ENCODE results near the gene GET3. TPM values are rescaled to one million over a fixed set of nuclear protein-coding genes. Genes with fewer than 3 reads are reported as not detected.
A peak's percentile ranks its signal among the peaks of the same experiment; 100 is the strongest.

Gene GET3
- total and polyA plus RNA-seq, 2 donors (not counting 1 experiment from before 2014, with no cell fraction given) = 37.2 to 61.7 TPM

DNA sequence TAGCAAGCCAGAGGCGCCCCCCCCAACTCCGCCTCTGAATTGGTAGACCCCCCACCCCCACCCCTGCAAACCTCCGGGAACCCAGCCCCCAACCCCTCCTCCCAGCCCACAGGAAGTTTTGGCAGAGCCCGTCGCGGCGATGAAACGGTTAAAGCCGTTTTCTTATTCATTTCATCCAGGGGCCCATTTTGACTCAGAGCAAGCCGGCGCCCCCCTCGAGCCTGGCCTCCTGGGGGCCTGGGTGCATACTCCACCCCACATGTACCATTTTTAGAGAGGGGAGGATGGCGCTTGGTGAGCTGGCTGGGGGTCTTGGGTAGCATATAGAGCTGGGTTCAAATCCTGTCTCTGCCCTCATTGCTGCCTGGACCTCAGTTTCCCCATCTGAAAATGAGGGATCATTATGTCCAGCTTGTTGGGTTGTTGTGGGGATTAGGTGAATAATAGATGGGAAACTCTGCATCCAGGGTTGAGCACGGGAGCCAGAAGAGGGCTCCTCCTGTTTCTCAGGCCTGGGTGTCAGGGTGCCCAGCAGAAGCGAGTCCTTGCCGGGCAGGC, 46.1 kb downstream of the GET3 start:
- Mint-ChIP-seq H3K9me3 (ENCODE audit: insufficient read depth) (no peaks in the 10 kb centered on the region), H3K4me1 (peaks cover 46% of the 10 kb centered on the region), H3K27ac (no peak overlapping the region), H3K4me3 (peak overlapping the region; percentile 89), H3K27me3 (no peaks in the 10 kb centered on the region)
- H3K9ac ChIP-seq (ENCODE audit: low read length) = peak overlapping the region; percentile 76
- H3K4me2 ChIP-seq (replicated peaks; ENCODE audit: low read depth, low read length, poor library complexity, severe bottlenecking) = peak overlapping the region; percentile 96
- CTCF ChIA-PET = interaction anchor here (0.6 to 27.9 kb wide), 5 partner anchors 16 to 1596 kb away, joined by 3 to 1147 read pairs (median 5); partner anchors contain the start of genes JUNB, PRDX2, RNASEH2A and THSD8
- no peaks in the 10 kb centered on the region for H3K36me3 ChIP-seq (replicated peaks in 1 of 2; ENCODE audit: control extremely low read depth in 1 of 2, control insufficient read depth in 1 of 2, extremely low read depth in 1 of 2, insufficient read depth in 2 of 2, low read length in 1 of 2)
- no peaks in the 10 kb centered on the region for H3K27me3 ChIP-seq (replicated peaks in 1 of 4; ENCODE audit: control extremely low read depth in 1 of 4, control insufficient read depth in 3 of 4, insufficient read depth in 4 of 4, low read length in 3 of 4)
- H3K27ac ChIP-seq (ENCODE audit: low read length in 2 of 2) = peak overlapping the region; percentile 92 to 97
- POLR2A ChIA-PET = interaction anchor here (0.5 to 4.9 kb wide), 3 partner anchors 10 to 136 kb away, joined by 7 to 118 read pairs (median 8); partner anchors contain the start of gene JUNB
- H2AFZ ChIP-seq (ENCODE audit: insufficient read depth, low read depth, low read length, poor library complexity, severe bottlenecking) = no peak overlapping the region
- WGBS (ENCODE audit: insufficient coverage) = 44% methylated on average over 3 of the region's 16 CpGs
- H4K20me1 ChIP-seq (ENCODE audit: control insufficient read depth, insufficient read depth, low read length, poor library complexity, severe bottlenecking) = no peaks in the 10 kb centered on the region
- H3K9me3 ChIP-seq (ENCODE audit: control extremely low read depth in 1 of 3, control insufficient read depth in 2 of 3, insufficient read depth in 1 of 3, low read length in 2 of 3) = no peaks in the 10 kb centered on the region
- peaks cover 74 to 81% of the 10 kb centered on the region in 2 donors for H3K4me1 ChIP-seq (ENCODE audit: control insufficient read depth in 2 of 2, insufficient read depth in 2 of 2, low read length in 2 of 2)
- intact Hi-C loops (cut with micrococcal nuclease) = no loop called here
- H3K79me2 ChIP-seq (ENCODE audit: control insufficient read depth, insufficient read depth, low read length) = no peaks in the 10 kb centered on the region
- peak overlapping the region in 3 of 5 experiments; percentile 56 to 64 (median 58) for H3K4me3 ChIP-seq (ENCODE audit: control extremely low read depth in 1 of 5, extremely low read depth in 1 of 5, insufficient read depth in 1 of 5, low read depth in 2 of 5, low read length in 4 of 5)
- TF ChIP-seq, protein P1, sequence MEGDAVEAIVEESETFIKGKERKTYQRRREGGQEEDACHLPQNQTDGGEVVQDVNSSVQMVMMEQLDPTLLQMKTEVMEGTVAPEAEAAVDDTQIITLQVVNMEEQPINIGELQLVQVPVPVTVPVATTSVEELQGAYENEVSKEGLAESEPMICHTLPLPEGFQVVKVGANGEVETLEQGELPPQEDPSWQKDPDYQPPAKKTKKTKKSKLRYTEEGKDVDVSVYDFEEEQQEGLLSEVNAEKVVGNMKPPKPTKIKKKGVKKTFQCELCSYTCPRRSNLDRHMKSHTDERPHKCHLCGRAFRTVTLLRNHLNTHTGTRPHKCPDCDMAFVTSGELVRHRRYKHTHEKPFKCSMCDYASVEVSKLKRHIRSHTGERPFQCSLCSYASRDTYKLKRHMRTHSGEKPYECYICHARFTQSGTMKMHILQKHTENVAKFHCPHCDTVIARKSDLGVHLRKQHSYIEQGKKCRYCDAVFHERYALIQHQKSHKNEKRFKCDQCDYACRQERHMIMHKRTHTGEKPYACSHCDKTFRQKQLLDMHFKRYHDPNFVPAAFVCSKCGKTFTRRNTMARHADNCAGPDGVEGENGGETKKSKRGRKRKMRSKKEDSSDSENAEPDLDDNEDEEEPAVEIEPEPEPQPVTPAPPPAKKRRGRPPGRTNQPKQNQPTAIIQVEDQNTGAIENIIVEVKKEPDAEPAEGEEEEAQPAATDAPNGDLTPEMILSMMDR (IDR thresholded peaks at IDR 0.05) = no peak
- no peak for TF ChIP-seq EZH2 (IDR thresholded peaks at IDR 0.05; ENCODE audit: borderline replicate concordance, insufficient read depth, low read depth, low read length, poor library complexity, severe bottlenecking)
- no peak for ATAC-seq (ENCODE audit: low read depth)
- peak; percentile 46 for DNase-seq

DNA sequence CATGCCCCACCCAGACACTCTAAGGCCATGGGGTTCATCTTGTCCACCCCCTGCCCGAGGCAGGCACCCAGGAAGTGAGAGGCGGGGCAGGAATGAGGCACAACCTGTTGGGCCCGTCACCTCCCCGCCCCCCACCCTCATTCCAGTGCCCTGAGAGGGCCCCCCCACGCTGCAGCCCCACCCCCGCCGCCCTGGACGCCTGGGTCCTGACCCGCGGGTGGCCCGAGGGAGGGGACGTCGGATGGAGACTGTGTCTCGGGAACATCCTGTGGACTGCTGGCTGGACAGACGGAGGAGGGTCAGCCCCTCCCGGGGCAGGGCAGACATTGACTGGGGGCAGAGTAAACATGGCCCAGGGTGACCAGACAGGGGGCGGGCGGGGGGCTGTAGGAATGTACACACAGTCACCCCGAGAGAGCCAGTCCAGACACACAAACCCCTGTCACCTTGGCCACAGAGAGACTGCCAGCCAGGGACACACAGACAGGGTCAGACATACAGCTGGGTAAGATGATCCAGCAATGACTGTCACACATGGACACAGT, 46.6 kb downstream of the GET3 start:
- Mint-ChIP-seq H3K9me3 (ENCODE audit: insufficient read depth) (no peaks in the 10 kb centered on the region), H3K4me3 (peak overlapping the region; percentile 89), H3K4me1 (peaks cover 47% of the 10 kb centered on the region), H3K27me3 (no peaks in the 10 kb centered on the region), H3K27ac (no peak overlapping the region)
- ChIA-PET CTCF (interaction anchor here (1.0 to 27.9 kb wide), 2 partner anchors 15 to 24 kb away, joined by 3 to 1147 read pairs; partner anchors contain the start of genes JUNB, PRDX2, RNASEH2A and THSD8), POLR2A (interaction anchor here (4.9 kb wide), 1 partner anchor 10 kb away, joined by 118 read pairs; the partner anchor contains the start of gene JUNB)
- Histone ChIP-seq H3K79me2 (ENCODE audit: control insufficient read depth, insufficient read depth, low read length) (no peaks in the 10 kb centered on the region), H3K4me2 (replicated peaks; ENCODE audit: low read depth, low read length, poor library complexity, severe bottlenecking) (peak overlapping the region; percentile 96), H3K9ac (ENCODE audit: low read length) (no peak overlapping the region), H3K27me3 (replicated peaks in 1 of 4; ENCODE audit: control extremely low read depth in 1 of 4, control insufficient read depth in 3 of 4, insufficient read depth in 4 of 4, low read length in 3 of 4) (no peaks in the 10 kb centered on the region), H3K36me3 (replicated peaks in 1 of 2; ENCODE audit: control extremely low read depth in 1 of 2, control insufficient read depth in 1 of 2, extremely low read depth in 1 of 2, insufficient read depth in 2 of 2, low read length in 1 of 2) (no peaks in the 10 kb centered on the region), H3K27ac (ENCODE audit: low read length in 2 of 2) (peak overlapping the region; percentile 92 to 97), H4K20me1 (ENCODE audit: control insufficient read depth, insufficient read depth, low read length, poor library complexity, severe bottlenecking) (no peaks in the 10 kb centered on the region), H2AFZ (ENCODE audit: insufficient read depth, low read depth, low read length, poor library complexity, severe bottlenecking) (no peak overlapping the region), H3K9me3 (ENCODE audit: control extremely low read depth in 1 of 3, control insufficient read depth in 2 of 3, insufficient read depth in 1 of 3, low read length in 2 of 3) (no peaks in the 10 kb centered on the region), H3K4me1 (ENCODE audit: control insufficient read depth in 2 of 2, insufficient read depth in 2 of 2, low read length in 2 of 2) (peaks cover 74 to 81% of the 10 kb centered on the region in 2 donors), H3K4me3 (ENCODE audit: control extremely low read depth in 1 of 5, extremely low read depth in 1 of 5, insufficient read depth in 1 of 5, low read depth in 2 of 5, low read length in 4 of 5) (no peak overlapping the region)
- TF ChIP-seq, protein P1 (IDR thresholded peaks at IDR 0.05) = no peak
- TF ChIP-seq EZH2 (IDR thresholded peaks at IDR 0.05; ENCODE audit: borderline replicate concordance, insufficient read depth, low read depth, low read length, poor library complexity, severe bottlenecking) = no peak
- WGBS (ENCODE audit: insufficient coverage) = 60% methylated on average over 16 of the region's 19 CpGs
- intact Hi-C loops (cut with micrococcal nuclease) = no loop called here
- ATAC-seq (ENCODE audit: low read depth) (no peak), DNase-seq (no peak)
